ENCODE data around the gene GARIN5A.
A peak's percentile ranks its signal among the peaks of the same experiment; 100 is the strongest.

GARIN5A gene

DNA sequence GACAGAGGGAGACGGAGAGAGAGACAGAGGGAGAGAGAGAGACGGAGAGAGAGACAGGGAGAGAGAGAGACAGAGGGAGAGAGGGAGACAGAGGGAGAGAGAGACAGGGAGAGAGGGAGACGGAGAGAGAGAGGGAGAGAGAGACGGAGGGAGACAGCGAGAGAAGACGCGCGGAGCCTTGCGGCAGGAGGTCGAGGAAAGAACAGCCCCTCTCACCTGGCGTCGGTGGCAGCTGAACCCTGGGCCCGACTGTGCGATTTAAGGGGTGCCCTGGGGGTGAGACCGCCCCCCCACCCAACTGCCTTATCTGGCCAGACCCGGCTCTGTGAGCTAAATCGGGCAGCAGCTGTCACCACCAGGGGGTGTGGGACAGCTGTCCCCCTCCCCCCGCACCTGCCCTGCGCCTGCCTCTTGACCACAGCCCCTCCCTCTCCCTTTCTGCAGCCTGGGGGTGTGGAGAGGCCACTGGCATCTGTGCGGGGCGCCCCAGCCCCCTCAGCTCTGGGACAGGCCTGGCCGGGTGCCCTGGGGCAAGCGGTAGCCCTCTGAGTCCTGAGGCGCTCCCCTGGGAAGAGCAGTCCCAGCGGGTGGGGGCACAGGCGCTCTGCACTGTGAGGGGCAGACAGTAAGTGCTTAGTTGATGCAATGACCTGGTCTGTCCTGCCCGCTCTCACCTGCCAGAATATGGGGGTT lies 23.6 kb upstream of the GARIN5A start:
- peak; percentile 77 for DNase-seq (ENCODE audit: low spot score)
- peak; percentile 28 for TF ChIP-seq CTCF (IDR thresholded peaks at IDR 0.05; ENCODE audit: extremely low read depth, insufficient read depth, missing control alignments)
- in situ Hi-C loops (cut with MboI; ENCODE audit: low pct_unique_long_range_greater_than_20kb, low sequenced_read_pairs, unreplicated experiment) = no loop called here

DNA sequence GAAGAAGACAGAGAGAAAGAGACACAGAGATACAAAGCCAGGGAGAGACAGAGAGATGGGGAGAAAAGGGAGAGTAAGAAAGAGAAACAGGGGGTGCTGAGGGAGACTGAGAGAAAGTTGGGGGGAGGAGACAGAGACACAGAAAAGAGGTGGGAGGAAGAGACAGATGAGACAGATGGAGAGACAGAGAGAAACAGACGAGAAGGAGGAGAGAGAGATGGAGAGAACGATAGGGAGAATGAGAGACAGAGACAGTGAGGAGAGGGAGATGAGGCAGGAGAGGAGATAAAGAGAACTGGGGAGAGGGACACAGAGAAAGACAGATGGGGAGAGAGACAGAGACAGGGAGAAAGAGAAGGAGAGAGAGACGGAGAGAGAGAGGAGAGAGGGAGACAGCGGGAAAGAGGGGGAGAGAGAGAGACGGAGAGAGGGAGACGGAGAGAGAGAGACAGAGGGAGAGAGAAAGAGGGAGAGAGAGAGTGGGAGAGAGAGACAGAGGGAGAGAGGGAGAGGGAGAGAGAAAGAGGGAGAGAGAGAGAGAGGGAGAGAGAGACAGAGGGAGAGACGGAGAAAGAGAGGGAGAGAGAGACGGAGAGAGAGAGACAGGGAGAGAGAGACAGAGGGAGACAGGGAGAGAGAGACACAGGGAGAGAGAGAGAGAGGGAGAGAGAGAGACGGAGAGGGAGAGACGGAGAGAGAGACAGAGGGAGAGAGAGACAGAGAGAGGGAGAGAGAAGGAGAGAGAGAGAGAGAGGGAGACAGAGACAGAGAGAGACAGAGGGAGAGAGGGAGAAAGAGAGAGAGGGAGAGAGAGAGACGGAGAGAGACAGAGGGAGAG lies 21.8 kb upstream of the GARIN5A start:
- no peak for DNase-seq (ENCODE audit: low spot score)
- no peak for TF ChIP-seq CTCF (IDR thresholded peaks at IDR 0.05; ENCODE audit: extremely low read depth, insufficient read depth, missing control alignments)
- in situ Hi-C loops (cut with MboI; ENCODE audit: low pct_unique_long_range_greater_than_20kb, low sequenced_read_pairs, unreplicated experiment) = no loop called here

GRCh38 chr19:50497022-50497405 lies 20.4 kb upstream of the GARIN5A start:
- in situ Hi-C loops (cut with MboI; ENCODE audit: low pct_unique_long_range_greater_than_20kb, low sequenced_read_pairs, unreplicated experiment) = no loop called here
- no peak for DNase-seq (ENCODE audit: low spot score)
- TF ChIP-seq CTCF (IDR thresholded peaks at IDR 0.05; ENCODE audit: extremely low read depth, insufficient read depth, missing control alignments) = no peak

DNA sequence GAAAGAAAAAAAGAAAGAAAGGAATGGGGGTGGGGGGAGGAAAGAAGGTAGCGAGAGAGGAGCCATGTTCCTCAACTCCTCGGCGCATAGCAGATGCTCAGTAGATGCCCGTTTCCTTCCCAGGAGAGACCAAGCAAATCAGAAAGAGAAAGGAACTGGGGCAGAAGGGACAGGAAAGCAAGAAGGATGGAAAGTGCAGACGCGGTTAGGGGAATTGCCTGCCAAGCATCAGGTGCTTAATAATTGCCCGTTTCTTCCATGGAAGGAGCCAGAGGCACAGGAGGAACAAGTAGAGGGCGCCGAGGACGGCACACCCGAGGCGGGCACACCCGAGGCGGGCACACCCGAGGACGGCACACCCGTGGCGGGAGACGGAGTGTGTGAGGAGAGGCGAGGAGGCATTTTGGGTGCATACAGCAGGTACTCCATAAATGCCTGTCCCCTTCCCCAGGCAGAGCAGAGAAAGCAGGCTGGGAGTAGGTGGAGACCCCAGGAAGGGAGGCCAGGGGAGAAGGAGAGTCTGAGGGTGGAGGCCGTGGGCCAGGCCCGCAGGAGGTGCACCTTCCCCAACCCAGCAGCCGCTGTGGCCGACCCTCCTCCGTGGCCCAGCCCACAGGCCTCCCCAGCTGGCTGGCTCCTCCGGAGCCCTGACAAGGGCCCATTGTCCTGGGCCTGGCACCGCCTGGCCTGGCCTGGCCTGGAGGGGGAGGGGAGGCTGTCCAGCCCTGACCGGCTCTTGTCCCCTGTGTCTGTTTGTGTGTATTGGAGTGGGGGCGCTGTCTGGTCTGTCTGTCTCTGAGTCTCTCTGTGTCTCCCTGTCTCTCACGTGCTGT lies 19.8 kb upstream of the GARIN5A start:
- TF ChIP-seq CTCF (IDR thresholded peaks at IDR 0.05; ENCODE audit: extremely low read depth, insufficient read depth, missing control alignments) = no peak
- in situ Hi-C loops (cut with MboI; ENCODE audit: low pct_unique_long_range_greater_than_20kb, low sequenced_read_pairs, unreplicated experiment) = no loop called here
- no peak for DNase-seq (ENCODE audit: low spot score)

DNA sequence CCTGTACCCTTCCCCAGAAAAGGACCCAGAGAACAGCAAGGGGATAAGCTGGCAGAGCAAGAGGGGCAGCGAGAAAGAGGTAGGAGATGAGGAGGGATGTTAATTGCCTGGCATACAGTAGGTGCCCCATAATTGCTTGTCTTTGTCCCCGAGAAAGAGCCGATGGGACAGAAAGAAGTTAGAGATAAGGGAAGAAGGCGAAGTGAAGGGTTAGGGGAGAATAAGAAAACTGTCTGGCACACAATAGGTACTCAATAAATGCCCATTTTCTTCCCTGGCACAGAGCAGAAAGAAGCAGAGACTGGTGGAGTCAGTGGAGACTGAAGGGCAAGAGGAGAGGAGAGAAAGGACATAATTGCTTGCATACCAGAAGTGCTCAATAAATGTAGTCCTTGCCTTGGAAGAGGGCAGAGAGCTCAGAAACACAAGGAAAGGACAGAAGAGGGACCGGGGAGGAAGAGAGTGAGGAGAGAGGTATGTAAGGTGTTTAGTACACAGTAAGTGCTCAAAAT lies 18.4 kb upstream of the GARIN5A start:
- no peak for DNase-seq (ENCODE audit: low spot score)

More for the DNA sequence above, 18.4 kb upstream of the GARIN5A start:
- TF ChIP-seq CTCF (IDR thresholded peaks at IDR 0.05; ENCODE audit: extremely low read depth, insufficient read depth, missing control alignments) = no peak
- in situ Hi-C loops (cut with MboI; ENCODE audit: low pct_unique_long_range_greater_than_20kb, low sequenced_read_pairs, unreplicated experiment) = no loop called here

Measured in GM13977 (cell line).